GM19240 (cell line): Measurements from ENCODE around the gene SLC22A17.

Experiments used
- DNase-seq: peaks from one replicate; pipeline ENCODE4 v3.0.0; 2011; ENCODE audit warnings: low spot score; ENCODE audit not compliant: insufficient read length

SLC22A17 gene

GRCh38 chr14:23364164-23365035 lies 11.7 kb upstream of the SLC22A17 start:
- DNase-seq, result no peak

- no peak for DNase-seq
Measured at GRCh38 chr14:23362200-23362599, 9.5 kb upstream of the SLC22A17 start.

- no peak for DNase-seq
Measured at GRCh38 chr14:23361763-23362162, 9.1 kb upstream of the SLC22A17 start.

GRCh38 chr14:23361320-23361719 lies 8.6 kb upstream of the SLC22A17 start:
- peak; percentile 38 for DNase-seq

- no peak for DNase-seq
Measured at GRCh38 chr14:23360496-23360895, 7.8 kb upstream of the SLC22A17 start.

GRCh38 chr14:23359722-23360447 lies 7.2 kb upstream of the SLC22A17 start:
- no peak for DNase-seq

- no peak for DNase-seq
Measured at GRCh38 chr14:23359167-23359626, 6.5 kb upstream of the SLC22A17 start.

GRCh38 chr14:23358553-23359166 lies 6.0 kb upstream of the SLC22A17 start:
- no peak for DNase-seq

GRCh38 chr14:23358042-23358441 lies 5.4 kb upstream of the SLC22A17 start:
- no peak for DNase-seq

- no peak for DNase-seq
Measured at GRCh38 chr14:23357261-23357660, 4.6 kb upstream of the SLC22A17 start.

GRCh38 chr14:23356662-23357061 lies 4.0 kb upstream of the SLC22A17 start:
- no peak for DNase-seq

GRCh38 chr14:23355871-23356435 lies 3.3 kb upstream of the SLC22A17 start:
- DNase-seq, result no peak

GRCh38 chr14:23354990-23355389 lies 2.3 kb upstream of the SLC22A17 start:
- DNase-seq, result no peak

GRCh38 chr14:23353433-23353780 lies 720 bp upstream of the SLC22A17 start:
- DNase-seq, result no peak

- no peak for DNase-seq
Measured at GRCh38 chr14:23351681-23352505, 794 bp downstream of the SLC22A17 start.

- DNase-seq, result no peak
Measured at GRCh38 chr14:23349156-23349845, 3.4 kb downstream of the SLC22A17 start.

GRCh38 chr14:23348297-23348655 lies 4.4 kb downstream of the SLC22A17 start:
- DNase-seq, result no peak

- no peak for DNase-seq
Measured at GRCh38 chr14:23347406-23348296, 5.0 kb downstream of the SLC22A17 start.

- no peak for DNase-seq
Measured at GRCh38 chr14:23346693-23347405, 5.8 kb downstream of the SLC22A17 start.
